ENCODE data around the gene PTPN20.

PTPN20 gene

DNA sequence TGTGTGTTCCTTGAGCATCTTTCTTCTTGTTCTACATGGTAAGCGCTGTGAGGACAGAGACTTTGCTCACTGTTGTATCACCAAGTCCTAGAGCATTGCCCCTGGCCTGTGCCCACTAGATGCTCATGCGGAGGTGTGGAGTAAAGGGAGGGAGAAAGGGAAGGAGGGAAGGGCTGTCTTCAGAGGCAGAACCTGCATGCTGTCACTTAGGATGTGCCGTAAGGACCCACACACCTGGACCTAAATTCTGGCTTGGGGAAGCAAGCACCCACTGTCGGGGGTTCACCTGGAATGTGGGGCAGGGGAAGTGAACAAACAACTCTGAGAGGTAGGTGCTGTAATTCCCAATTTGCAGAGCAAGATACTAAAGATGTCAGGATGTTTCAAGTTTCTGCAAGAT, 129.5 kb downstream of the PTPN20 start:
- Histone ChIP-seq H3K4me3 (ENCODE audit: low read depth, low read length) (no peak overlapping the region), H3K27me3 (ENCODE audit: control insufficient read depth, insufficient read depth, low read length) (no peaks in the 10 kb centered on the region), H3K36me3 (ENCODE audit: control insufficient read depth, insufficient read depth, low read length) (no peaks in the 10 kb centered on the region), H3K4me1 (ENCODE audit: control insufficient read depth, insufficient read depth, low read length) (no peaks in the 10 kb centered on the region), H3K9me3 (ENCODE audit: control insufficient read depth, insufficient read depth, low read length) (no peaks in the 10 kb centered on the region), H3K9ac (ENCODE audit: low read depth, low read length) (no peak overlapping the region)

DNA sequence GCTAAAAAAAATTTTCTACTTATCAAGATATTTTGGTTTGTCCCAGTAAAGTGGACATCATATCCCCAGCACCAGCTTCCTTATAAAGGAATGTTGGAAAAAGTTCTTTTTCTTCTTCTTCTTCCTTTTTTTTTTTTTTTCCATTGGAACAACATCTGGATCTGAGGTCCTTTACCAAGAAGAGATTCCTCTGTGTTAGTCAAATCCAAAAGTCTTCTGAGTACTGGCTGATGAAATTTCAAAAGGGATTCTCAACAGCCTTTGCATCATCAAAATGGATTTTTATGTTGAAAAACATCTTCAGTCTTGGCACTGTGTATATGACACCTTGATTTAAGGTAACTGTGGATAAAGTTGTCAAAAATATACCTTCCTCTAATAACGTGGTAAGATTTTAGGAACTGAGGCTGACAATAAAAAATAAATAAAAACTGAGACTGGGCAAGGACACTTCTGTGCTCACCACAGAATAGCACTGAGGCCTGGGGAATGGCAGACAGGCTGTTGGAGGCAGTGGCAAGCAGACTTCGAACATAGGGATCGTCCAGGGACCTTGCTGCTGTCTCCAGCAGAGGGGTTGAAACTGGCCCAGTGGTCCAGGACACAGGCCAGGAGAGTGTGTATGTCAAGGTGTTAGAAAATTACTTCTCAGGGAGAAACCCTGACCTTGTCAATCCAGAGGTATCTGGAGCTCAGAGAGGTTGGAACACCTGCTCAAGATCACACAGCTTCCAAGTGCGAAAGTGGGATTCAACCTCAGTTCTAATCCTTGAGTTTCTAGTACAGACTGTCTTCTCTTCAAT, 130.4 kb downstream of the PTPN20 start:
- no peaks in the 10 kb centered on the region for H3K4me1 ChIP-seq (ENCODE audit: control insufficient read depth, insufficient read depth, low read length)
- H3K27me3 ChIP-seq (ENCODE audit: control insufficient read depth, insufficient read depth, low read length) = no peaks in the 10 kb centered on the region
- no peaks in the 10 kb centered on the region for H3K9me3 ChIP-seq (ENCODE audit: control insufficient read depth, insufficient read depth, low read length)
- H3K36me3 ChIP-seq (ENCODE audit: control insufficient read depth, insufficient read depth, low read length) = no peaks in the 10 kb centered on the region
- no peak overlapping the region for H3K9ac ChIP-seq (ENCODE audit: low read depth, low read length)
- H3K4me3 ChIP-seq (ENCODE audit: low read depth, low read length) = no peak overlapping the region

- Histone ChIP-seq H3K9me3 (ENCODE audit: control insufficient read depth, insufficient read depth, low read length) (no peaks in the 10 kb centered on the region), H3K27me3 (ENCODE audit: control insufficient read depth, insufficient read depth, low read length) (no peaks in the 10 kb centered on the region), H3K36me3 (ENCODE audit: control insufficient read depth, insufficient read depth, low read length) (no peaks in the 10 kb centered on the region), H3K4me3 (ENCODE audit: low read depth, low read length) (no peak overlapping the region), H3K4me1 (ENCODE audit: control insufficient read depth, insufficient read depth, low read length) (no peaks in the 10 kb centered on the region), H3K9ac (ENCODE audit: low read depth, low read length) (no peak overlapping the region)
Measured at GRCh38 chr10:47042199-47042473, 130.9 kb downstream of the PTPN20 start.

GRCh38 chr10:47042780-47043750, 131.8 kb downstream of the PTPN20 start:
- Histone ChIP-seq H3K9me3 (ENCODE audit: control insufficient read depth, insufficient read depth, low read length) (no peaks in the 10 kb centered on the region), H3K9ac (ENCODE audit: low read depth, low read length) (no peak overlapping the region), H3K36me3 (ENCODE audit: control insufficient read depth, insufficient read depth, low read length) (no peaks in the 10 kb centered on the region), H3K27me3 (ENCODE audit: control insufficient read depth, insufficient read depth, low read length) (no peaks in the 10 kb centered on the region), H3K4me3 (ENCODE audit: low read depth, low read length) (no peak overlapping the region), H3K4me1 (ENCODE audit: control insufficient read depth, insufficient read depth, low read length) (no peaks in the 10 kb centered on the region)

GRCh38 chr10:47043928-47044538, 132.8 kb downstream of the PTPN20 start:
- H3K9me3 ChIP-seq (ENCODE audit: control insufficient read depth, insufficient read depth, low read length) = no peaks in the 10 kb centered on the region
- no peak overlapping the region for H3K9ac ChIP-seq (ENCODE audit: low read depth, low read length)

GRCh38 chr10:47044741-47045140, 133.5 kb downstream of the PTPN20 start:
- Histone ChIP-seq H3K4me3 (ENCODE audit: low read depth, low read length) (no peak overlapping the region), H3K4me1 (ENCODE audit: control insufficient read depth, insufficient read depth, low read length) (no peaks in the 10 kb centered on the region), H3K9me3 (ENCODE audit: control insufficient read depth, insufficient read depth, low read length) (no peaks in the 10 kb centered on the region), H3K27me3 (ENCODE audit: control insufficient read depth, insufficient read depth, low read length) (no peaks in the 10 kb centered on the region), H3K9ac (ENCODE audit: low read depth, low read length) (no peak overlapping the region), H3K36me3 (ENCODE audit: control insufficient read depth, insufficient read depth, low read length) (no peaks in the 10 kb centered on the region)

More at GRCh38 chr10:47043928-47044538, 132.8 kb downstream of the PTPN20 start:
- H3K27me3 ChIP-seq (ENCODE audit: control insufficient read depth, insufficient read depth, low read length) = no peaks in the 10 kb centered on the region
- no peaks in the 10 kb centered on the region for H3K36me3 ChIP-seq (ENCODE audit: control insufficient read depth, insufficient read depth, low read length)
- no peaks in the 10 kb centered on the region for H3K4me1 ChIP-seq (ENCODE audit: control insufficient read depth, insufficient read depth, low read length)
- H3K4me3 ChIP-seq (ENCODE audit: low read depth, low read length) = no peak overlapping the region

- no peaks in the 10 kb centered on the region for H3K9me3 ChIP-seq (ENCODE audit: control insufficient read depth, insufficient read depth, low read length)
- no peak overlapping the region for H3K9ac ChIP-seq (ENCODE audit: low read depth, low read length)
- H3K4me3 ChIP-seq (ENCODE audit: low read depth, low read length) = no peak overlapping the region
- no peaks in the 10 kb centered on the region for H3K27me3 ChIP-seq (ENCODE audit: control insufficient read depth, insufficient read depth, low read length)
- H3K36me3 ChIP-seq (ENCODE audit: control insufficient read depth, insufficient read depth, low read length) = no peaks in the 10 kb centered on the region
- no peaks in the 10 kb centered on the region for H3K4me1 ChIP-seq (ENCODE audit: control insufficient read depth, insufficient read depth, low read length)
Measured at GRCh38 chr10:47045331-47045861, 134.2 kb downstream of the PTPN20 start.

DNA sequence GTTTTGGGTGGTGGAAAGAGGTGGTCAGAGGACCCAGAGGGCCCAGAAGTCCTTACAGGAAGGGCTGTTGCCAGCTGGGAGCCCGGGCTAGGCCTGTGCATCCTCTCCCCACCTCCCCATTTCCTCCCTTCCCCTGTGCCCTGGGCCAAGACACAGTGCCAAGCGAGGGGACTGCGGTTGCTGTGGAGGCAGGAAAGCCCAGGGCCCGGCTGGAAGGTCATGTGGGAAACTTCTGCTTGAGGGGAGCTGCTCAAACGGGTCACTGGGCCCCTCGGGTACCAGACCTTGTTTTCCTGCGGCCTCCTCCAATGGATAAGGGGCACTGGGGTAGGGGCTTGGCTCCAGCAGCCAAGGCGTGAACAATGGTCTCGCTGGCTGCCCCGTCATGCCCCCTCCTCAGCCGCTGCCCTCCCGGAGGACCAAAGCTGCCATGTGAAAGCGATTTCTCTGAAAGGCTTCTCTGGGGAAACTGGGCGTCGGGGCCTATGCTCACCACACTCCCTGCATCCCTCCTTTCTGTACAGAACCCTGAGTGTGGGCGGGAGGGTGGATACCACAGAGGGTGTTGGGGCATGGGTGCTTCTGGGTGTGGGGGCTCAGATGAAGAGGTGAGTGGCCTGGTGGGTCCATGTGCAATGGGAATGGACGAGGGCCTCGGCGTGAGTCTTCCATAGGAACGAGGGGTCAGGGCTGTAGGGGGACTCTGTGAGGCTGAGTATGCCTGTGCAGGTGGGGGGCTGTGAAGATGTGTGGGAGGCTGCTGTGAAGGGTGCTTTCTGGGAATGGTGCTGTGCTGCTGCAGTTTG, 135.3 kb downstream of the PTPN20 start:
- H3K4me1 ChIP-seq (ENCODE audit: control insufficient read depth, insufficient read depth, low read length) = no peaks in the 10 kb centered on the region
- no peaks in the 10 kb centered on the region for H3K27me3 ChIP-seq (ENCODE audit: control insufficient read depth, insufficient read depth, low read length)
- no peak overlapping the region for H3K4me3 ChIP-seq (ENCODE audit: low read depth, low read length)
- no peak overlapping the region for H3K9ac ChIP-seq (ENCODE audit: low read depth, low read length)
- H3K36me3 ChIP-seq (ENCODE audit: control insufficient read depth, insufficient read depth, low read length) = no peaks in the 10 kb centered on the region
- H3K9me3 ChIP-seq (ENCODE audit: control insufficient read depth, insufficient read depth, low read length) = no peaks in the 10 kb centered on the region

DNA sequence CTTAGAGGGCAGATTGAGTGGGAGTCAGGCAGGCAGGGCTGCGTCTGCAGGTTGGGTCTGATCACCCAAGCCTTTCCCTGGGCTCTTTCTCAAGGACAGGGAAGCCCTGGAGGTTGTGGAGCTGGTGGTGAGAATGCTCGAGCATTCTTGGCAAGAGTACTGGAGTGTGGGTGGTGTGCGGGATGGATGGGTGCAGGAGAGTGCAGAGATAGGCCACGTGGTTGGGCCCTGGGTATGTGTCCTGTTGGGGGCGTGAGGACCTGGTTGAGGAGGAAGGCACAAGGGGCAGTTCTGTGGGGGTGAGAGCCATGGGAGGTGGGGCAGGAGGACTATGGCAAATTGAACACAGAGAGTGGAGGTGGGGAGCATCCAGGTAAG, 135.9 kb downstream of the PTPN20 start:
- H3K4me3 ChIP-seq (ENCODE audit: low read depth, low read length) = no peak overlapping the region
- H3K27me3 ChIP-seq (ENCODE audit: control insufficient read depth, insufficient read depth, low read length) = no peaks in the 10 kb centered on the region
- H3K9me3 ChIP-seq (ENCODE audit: control insufficient read depth, insufficient read depth, low read length) = no peaks in the 10 kb centered on the region
- no peaks in the 10 kb centered on the region for H3K4me1 ChIP-seq (ENCODE audit: control insufficient read depth, insufficient read depth, low read length)
- H3K9ac ChIP-seq (ENCODE audit: low read depth, low read length) = no peak overlapping the region
- H3K36me3 ChIP-seq (ENCODE audit: control insufficient read depth, insufficient read depth, low read length) = no peaks in the 10 kb centered on the region

DNA sequence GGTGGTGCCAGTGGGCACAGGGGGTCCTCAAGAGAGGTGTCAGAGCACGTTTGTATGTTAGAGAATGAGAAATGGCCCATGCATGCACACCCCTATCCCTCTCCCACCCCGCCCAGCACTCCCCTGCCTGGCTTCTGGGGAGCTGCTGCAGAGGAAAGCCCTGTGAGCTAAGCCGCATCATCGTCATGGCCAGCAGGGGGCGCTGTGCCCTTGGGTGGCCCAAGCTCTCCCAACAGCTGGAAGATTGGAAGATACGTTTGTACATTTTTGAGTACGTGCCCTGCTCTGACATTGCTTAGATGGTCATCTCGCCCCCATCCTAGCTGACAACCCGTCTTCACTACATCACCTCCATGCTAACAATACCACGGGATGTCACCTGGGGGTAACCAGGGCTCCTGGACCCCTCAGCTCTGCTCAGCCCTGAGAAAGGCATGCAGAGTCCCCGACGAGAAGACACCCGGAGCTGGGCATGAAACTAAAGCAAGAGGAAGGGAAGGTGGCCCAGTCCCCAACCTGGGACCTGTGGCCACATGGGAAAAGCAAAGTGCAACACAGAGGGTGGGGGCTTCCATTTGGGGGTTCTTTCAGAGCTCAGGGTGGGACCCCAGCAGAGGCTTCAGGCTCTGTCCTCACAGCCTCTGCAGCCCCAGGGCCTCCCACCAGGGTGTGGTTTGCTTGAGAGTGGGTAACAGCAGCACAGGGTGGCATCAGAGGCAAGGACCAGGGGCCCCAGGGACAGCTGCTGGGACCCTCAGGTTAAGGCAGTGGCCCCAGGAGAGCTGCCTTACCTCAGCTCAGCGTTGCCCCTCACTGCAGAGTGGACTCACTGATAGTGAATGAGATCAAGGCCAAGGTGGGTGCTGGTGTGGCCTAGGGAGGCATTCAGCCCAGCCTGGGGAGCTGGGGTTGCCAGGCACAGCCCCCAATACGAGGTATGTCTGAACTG, 136.6 kb downstream of the PTPN20 start:
- no peaks in the 10 kb centered on the region for H3K36me3 ChIP-seq (ENCODE audit: control insufficient read depth, insufficient read depth, low read length)
- no peaks in the 10 kb centered on the region for H3K9me3 ChIP-seq (ENCODE audit: control insufficient read depth, insufficient read depth, low read length)
- no peaks in the 10 kb centered on the region for H3K4me1 ChIP-seq (ENCODE audit: control insufficient read depth, insufficient read depth, low read length)
- no peak overlapping the region for H3K4me3 ChIP-seq (ENCODE audit: low read depth, low read length)
- H3K27me3 ChIP-seq (ENCODE audit: control insufficient read depth, insufficient read depth, low read length) = no peaks in the 10 kb centered on the region
- no peak overlapping the region for H3K9ac ChIP-seq (ENCODE audit: low read depth, low read length)

All from iPS-15b (cell line).